Measurements from ENCODE around the gene KRTAP9-1. TPM values are rescaled to one million over a fixed set of nuclear protein-coding genes. Genes with fewer than 3 reads are reported as not detected.

KRTAP9-1 gene, protein sequence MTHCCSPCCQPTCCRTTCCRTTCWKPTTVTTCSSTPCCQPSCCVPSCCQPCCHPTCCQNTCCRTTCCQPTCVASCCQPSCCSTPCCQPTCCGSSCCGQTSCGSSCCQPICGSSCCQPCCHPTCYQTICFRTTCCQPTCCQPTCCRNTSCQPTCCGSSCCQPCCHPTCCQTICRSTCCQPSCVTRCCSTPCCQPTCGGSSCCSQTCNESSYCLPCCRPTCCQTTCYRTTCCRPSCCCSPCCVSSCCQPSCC
- not detected in 2 replicates for total RNA-seq

DNA sequence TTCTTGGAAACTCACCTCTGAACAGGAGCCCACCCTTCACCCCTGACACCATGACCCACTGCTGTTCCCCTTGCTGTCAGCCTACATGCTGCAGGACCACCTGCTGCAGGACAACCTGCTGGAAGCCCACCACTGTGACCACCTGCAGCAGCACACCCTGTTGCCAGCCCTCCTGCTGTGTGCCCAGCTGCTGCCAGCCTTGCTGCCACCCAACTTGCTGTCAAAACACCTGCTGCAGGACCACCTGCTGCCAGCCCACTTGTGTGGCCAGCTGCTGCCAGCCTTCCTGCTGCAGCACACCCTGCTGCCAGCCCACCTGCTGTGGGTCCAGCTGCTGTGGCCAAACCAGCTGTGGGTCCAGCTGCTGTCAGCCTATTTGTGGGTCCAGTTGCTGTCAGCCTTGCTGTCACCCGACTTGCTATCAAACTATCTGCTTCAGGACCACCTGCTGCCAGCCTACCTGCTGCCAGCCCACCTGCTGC is at the start of gene KRTAP9-1:
TSS of gene KRTAP9-1 (plus strand) at position 51 of the 482 bp plus-strand sequence. CDS start at position 51, 0 bp downstream.

DNA sequence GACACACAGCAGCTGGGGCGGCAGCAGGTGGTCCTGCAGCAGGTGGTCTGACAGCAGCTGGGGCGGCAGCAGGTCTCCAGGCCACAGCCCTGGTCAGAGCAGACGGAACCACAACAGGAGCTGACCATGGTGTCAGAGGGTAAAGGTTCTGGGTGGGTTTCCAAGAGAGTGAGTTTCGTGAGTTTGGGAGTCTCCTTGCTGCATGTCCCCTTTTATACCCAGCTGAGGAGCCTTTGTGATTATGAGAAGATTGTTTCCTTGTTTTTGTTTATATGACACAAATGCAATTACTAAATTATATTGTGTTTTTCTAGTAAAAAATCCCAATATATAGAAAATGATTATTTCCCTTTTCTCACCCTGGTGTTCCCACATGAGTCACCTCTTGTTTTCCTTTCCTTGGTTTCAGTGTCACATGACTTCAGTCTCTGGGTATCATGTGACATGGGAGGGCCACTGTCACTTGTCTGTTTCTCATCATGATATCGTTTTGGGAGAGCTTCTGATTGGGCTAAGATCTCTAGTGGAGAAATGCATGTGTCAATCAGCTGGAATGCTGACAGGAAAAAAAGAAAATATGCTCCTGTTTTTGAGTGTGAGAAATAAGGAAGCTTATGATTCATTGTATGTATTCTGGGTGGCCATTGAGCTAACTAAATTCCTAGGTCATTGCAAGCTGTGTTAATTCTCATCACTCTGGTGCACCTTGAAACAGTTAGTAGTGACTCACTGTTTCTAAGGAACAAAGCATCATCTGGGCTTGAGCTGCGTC is 49.1 kb upstream of the KRTAP9-1 start, which contains the start of gene KRTAP4-6:
TSS of gene KRTAP4-6 (minus strand) at position 185 of the 772 bp plus-strand sequence. CDS start at position 128, 57 bp downstream.

DNA sequence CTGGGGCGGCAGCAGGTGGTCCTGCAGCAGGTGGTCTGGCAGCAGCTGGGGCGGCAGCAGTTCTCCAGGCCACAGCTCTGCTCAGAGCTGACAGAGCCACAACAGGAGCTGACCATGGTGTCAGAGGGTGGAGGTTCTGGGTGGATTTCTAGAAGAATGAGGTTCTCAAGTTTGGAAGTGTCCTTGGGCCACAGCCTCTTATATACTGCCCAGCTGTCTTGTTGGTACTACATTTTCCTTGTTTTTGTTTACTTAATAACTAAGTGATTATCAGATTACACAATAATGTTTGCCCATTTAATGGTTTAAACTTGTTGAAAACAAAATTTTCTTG is 40.1 kb upstream of the KRTAP9-1 start, which contains the start of gene KRTAP4-5:
TSS of gene KRTAP4-5 (minus strand) at position 174 of the 334 bp plus-strand sequence. CDS start at position 116, 58 bp downstream.

DNA sequence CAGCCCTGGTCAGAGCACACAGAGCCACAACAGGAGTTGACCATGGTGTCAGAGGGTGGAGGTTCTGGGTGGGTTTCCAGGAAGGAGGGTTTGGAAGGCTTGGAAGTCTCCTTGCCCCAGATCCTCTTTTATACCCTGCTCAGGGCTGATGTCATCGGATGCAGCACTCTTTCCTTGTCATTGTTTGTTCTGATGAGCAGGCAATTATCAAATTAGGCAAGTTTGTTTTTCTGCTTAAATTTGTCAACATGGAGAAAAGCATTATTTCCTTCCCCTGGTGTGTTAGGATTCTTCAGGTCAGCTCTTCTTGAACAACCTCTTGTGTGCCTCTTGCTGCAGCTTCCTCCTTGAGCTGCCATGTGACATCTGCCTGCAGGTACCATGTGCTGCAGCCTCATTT is 29.0 kb upstream of the KRTAP9-1 start, which contains the start of gene KRTAP4-4:
TSS of gene KRTAP4-4 (minus strand) at position 101 of the 400 bp plus-strand sequence. CDS start at position 44, 57 bp downstream.

DNA sequence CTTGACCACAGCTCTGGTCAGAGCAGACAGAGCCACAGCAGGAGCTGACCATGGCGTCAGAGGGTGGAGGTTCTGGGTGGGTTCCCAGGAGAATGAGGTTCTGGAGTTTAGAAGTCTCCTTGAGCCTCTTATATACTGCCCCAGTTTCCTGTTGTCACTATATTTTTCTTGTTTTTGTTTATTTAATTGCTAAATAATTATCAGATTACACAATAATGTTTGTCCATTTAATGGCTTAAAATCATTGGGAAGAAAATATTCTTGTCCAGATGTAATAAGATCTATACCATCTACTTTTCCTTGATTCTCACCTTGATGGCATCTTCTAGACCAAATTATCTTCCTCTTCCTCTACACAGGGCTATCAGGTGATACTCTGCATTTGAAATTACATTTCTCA is 21.6 kb upstream of the KRTAP9-1 start, which contains the start of gene KRTAP4-3:
TSS of gene KRTAP4-3 (minus strand) at position 101 of the 400 bp plus-strand sequence. CDS start at position 52, 49 bp downstream.

DNA sequence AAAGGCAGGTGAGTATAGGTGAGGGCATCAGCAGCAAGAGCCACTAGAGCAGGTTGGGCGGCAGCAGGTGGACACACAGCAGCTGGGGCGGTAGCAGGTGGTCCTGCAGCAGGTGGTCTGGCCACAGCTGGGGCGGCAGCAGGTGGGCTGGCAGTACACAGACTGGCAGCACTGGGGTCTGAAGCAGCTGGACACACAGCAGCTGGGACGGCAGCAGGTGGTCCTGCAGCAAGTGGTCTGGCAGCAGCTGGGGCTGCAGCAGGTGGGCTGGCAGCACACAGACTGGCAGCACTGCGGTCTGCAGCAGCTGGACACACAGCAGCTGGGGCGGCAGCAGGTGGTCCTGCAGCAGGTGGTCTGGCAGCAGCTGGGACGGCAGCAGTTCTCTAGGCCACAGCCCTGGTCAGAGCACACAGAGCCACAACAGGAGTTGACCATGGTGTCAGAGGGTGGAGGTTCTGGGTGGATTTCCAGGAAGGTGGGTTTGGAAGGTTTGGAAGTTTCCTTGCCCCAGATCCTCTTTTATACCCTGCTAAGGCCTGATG is 11.9 kb upstream of the KRTAP9-1 start, which contains the start of gene KRTAP4-2:
TSS of gene KRTAP4-2 (minus strand) at position 495 of the 545 bp plus-strand sequence. CDS start at position 438, 57 bp downstream.

DNA sequence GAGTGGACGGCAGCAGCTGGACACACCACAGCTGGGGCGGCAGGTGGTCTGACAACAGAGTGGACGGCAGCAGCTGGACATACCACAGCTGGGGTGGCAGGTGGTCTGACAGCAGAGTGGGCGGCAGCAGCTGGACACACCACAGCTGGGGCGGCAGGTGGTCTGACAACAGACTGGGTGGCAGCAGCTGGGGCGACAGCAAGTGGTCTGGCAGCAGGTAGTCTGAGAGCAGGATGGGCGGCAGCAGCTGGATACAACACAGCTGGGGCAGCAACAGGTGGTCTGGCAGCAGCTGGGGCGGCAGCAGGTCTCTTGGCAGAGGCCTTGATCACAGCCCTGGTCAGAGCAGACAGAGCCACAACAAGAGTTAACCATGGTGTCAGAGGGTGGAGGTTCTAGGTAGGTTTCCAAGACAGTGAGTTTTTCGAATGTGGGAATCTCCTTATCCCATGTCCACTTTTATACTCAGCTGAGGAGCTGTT is 5.2 kb upstream of the KRTAP9-1 start, which contains the start of gene KRTAP4-1:
TSS of gene KRTAP4-1 (minus strand) at position 432 of the 482 bp plus-strand sequence. CDS start at position 375, 57 bp downstream.

DNA sequence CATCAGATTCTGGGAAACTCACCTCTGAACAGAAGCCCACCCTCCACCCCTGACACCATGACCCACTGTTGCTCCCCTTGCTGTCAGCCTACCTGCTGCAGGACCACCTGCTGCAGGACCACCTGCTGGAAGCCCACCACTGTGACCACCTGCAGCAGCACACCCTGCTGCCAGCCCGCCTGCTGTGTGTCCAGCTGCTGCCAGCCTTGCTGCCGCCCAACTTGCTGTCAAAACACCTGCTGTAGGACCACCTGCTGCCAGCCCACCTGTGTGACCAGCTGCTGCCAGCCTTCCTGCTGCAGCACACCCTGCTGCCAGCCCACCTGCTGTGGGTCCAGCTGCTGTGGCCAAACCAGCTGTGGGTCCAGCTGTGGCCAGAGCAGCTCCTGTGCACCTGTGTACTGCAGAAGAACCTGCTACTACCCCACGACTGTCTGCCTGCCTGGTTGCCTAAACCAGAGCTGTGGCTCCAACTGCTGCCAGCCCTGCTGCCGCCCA is 37.0 kb downstream of the KRTAP9-1 start, which contains the start of gene KRTAP9-2:
TSS of gene KRTAP9-2 (plus strand) at position 51 of the 498 bp plus-strand sequence. CDS start at position 58, 7 bp downstream.

DNA sequence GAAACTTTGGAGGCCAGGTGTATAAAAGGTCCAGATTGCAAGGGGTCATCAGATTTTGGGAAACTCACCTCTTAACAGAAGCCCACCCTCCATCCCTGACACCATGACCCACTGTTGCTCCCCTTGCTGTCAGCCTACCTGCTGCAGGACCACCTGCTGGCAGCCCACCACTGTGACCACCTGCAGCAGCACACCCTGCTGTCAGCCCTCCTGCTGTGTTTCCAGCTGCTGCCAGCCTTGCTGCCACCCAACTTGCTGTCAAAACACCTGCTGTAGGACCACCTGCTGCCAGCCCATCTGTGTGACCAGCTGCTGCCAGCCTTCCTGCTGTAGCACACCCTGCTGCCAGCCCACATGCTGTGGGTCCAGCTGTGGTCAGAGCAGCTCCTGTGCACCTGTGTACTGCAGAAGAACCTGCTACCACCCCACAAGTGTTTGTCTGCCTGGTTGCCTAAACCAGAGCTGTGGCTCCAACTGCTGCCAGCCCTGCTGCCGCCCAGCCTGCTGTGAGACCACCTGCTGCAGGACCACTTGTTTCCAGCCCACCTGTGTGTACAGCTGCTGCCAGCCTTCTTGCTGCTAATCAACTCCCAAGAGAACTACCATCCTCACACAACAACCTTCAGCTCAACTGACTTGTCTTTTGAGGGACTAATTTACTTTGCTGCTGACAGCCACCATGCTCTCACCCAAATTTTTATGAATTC is 42.9 kb downstream of the KRTAP9-1 start, which contains the start of gene KRTAP9-3:
TSS of gene KRTAP9-3 (plus strand) at position 51 of the 707 bp plus-strand sequence. CDS start at position 104, 53 bp downstream.

DNA sequence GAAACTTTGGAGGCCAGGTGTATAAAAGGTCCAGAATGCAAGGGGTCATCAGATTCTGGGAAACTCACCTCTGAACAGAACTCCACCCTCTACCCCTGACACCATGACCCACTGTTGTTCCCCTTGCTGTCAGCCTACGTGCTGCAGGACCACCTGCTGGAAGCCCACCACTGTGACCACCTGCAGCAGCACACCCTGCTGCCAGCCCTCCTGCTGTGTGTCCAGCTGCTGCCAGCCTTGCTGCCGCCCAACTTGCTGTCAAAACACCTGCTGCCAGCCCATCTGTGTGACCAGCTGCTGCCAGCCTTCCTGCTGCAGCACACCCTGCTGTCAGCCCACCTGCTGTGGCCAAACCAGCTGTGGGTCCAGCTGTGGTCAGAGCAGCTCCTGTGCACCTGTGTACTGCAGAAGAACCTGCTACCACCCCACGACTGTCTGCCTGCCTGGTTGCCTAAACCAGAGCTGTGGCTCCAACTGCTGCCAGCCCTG is 48.3 kb downstream of the KRTAP9-1 start, which contains the start of gene KRTAP9-8:
TSS of gene KRTAP9-8 (plus strand) at position 51 of the 489 bp plus-strand sequence. CDS start at position 104, 53 bp downstream.

Other genes with a start within 250 kb of the KRTAP9-1 start
- 0.28 TPM in 1 of 2 replicates, not detected in the other for gene KRT39, start 222.9 kb upstream of the KRTAP9-1 start, total RNA-seq
- 0.36 TPM in 1 of 2 replicates, not detected in the other for gene KRT40, start 205.6 kb upstream of the KRTAP9-1 start, total RNA-seq
- gene KRTAP3-3, start 195.7 kb upstream of the KRTAP9-1 start, total RNA-seq = not detected in 2 replicates
- gene KRTAP3-2, start 190.0 kb upstream of the KRTAP9-1 start, total RNA-seq = not detected in 2 replicates
- not detected in 2 replicates for gene KRTAP3-1, start 180.8 kb upstream of the KRTAP9-1 start, total RNA-seq
- gene KRTAP1-5, start 162.7 kb upstream of the KRTAP9-1 start, total RNA-seq = not detected in 2 replicates
- gene KRTAP1-4, start 159.7 kb upstream of the KRTAP9-1 start, total RNA-seq = not detected in 2 replicates
- gene KRTAP1-3, start 155.0 kb upstream of the KRTAP9-1 start, total RNA-seq = not detected in 2 replicates
- not detected in 2 replicates for gene KRTAP1-1, start 148.4 kb upstream of the KRTAP9-1 start, total RNA-seq
- not detected in 2 replicates for gene KRTAP2-1, start 142.6 kb upstream of the KRTAP9-1 start, total RNA-seq
- gene KRTAP2-2, start 134.7 kb upstream of the KRTAP9-1 start, total RNA-seq = not detected in 2 replicates
- 0.93 TPM in 1 of 2 replicates, not detected in the other for gene KRTAP2-3, start 129.8 kb upstream of the KRTAP9-1 start, total RNA-seq
- gene KRTAP2-4, start 124.0 kb upstream of the KRTAP9-1 start, total RNA-seq = not detected in 2 replicates
- gene KRTAP4-7, start 105.7 kb upstream of the KRTAP9-1 start, total RNA-seq = not detected in 2 replicates
- not detected in 2 replicates for gene KRTAP4-8, start 91.7 kb upstream of the KRTAP9-1 start, total RNA-seq
- not detected in 2 replicates for gene KRTAP4-16, start 87.7 kb upstream of the KRTAP9-1 start, total RNA-seq
- gene KRTAP4-9, start 84.5 kb upstream of the KRTAP9-1 start, total RNA-seq = not detected in 2 replicates
- gene KRTAP4-11, start 71.5 kb upstream of the KRTAP9-1 start, total RNA-seq = not detected in 2 replicates
- gene KRTAP4-12, start 65.7 kb upstream of the KRTAP9-1 start, total RNA-seq = not detected in 2 replicates
- gene KRTAP4-6, start 49.3 kb upstream of the KRTAP9-1 start, total RNA-seq = not detected in 2 replicates
- not detected in 2 replicates for gene KRTAP4-5, start 40.1 kb upstream of the KRTAP9-1 start, total RNA-seq
- gene KRTAP4-4, start 29.1 kb upstream of the KRTAP9-1 start, total RNA-seq = not detected in 2 replicates
- not detected in 2 replicates for gene KRTAP4-3, start 21.7 kb upstream of the KRTAP9-1 start, total RNA-seq
- gene KRTAP4-2, start 11.7 kb upstream of the KRTAP9-1 start, total RNA-seq = not detected in 2 replicates
- gene KRTAP4-1, start 5.0 kb upstream of the KRTAP9-1 start, total RNA-seq = not detected in 2 replicates
- gene KRTAP9-2, start 36.8 kb downstream of the KRTAP9-1 start, total RNA-seq = not detected in 2 replicates
- not detected in 2 replicates for gene KRTAP9-3, start 42.6 kb downstream of the KRTAP9-1 start, total RNA-seq
- gene KRTAP9-8, start 48.1 kb downstream of the KRTAP9-1 start, total RNA-seq = not detected in 2 replicates
- gene KRTAP9-4, start 59.8 kb downstream of the KRTAP9-1 start, total RNA-seq = not detected in 2 replicates
- gene KRTAP9-9, start 65.5 kb downstream of the KRTAP9-1 start, total RNA-seq = not detected in 2 replicates
- not detected in 2 replicates for gene KRTAP9-6, start 75.5 kb downstream of the KRTAP9-1 start, total RNA-seq
- gene KRTAP9-7, start 85.8 kb downstream of the KRTAP9-1 start, total RNA-seq = not detected in 2 replicates
- not detected in 2 replicates for gene KRTAP29-1, start 113.0 kb downstream of the KRTAP9-1 start, total RNA-seq
- gene KRTAP16-1, start 119.4 kb downstream of the KRTAP9-1 start, total RNA-seq = not detected in 2 replicates
- gene KRTAP17-1, start 125.8 kb downstream of the KRTAP9-1 start, total RNA-seq = not detected in 2 replicates
- gene KRT33A, start 160.9 kb downstream of the KRTAP9-1 start, total RNA-seq = 0.28 and 0.68 TPM in 2 replicates
- 1.1 and 59.1 TPM in 2 replicates for gene KRT33B, start 179.9 kb downstream of the KRTAP9-1 start, total RNA-seq
- gene KRT34, start 192.4 kb downstream of the KRTAP9-1 start, total RNA-seq = 1.00 and 2.7 TPM in 2 replicates
- gene KRT31, start 207.7 kb downstream of the KRTAP9-1 start, total RNA-seq = 0.14 and 0.34 TPM in 2 replicates
- 2.1 TPM in 1 of 2 replicates, not detected in the other for gene KRT37, start 234.7 kb downstream of the KRTAP9-1 start, total RNA-seq

Measured in nasal cavity respiratory epithelium epithelial cell of viscerocranial mucosa (primary cell).